Chondrocyte (in vitro differentiated cells): Measurements from ENCODE around the gene GRK5. TPM values are rescaled to one million over a fixed set of nuclear protein-coding genes. Genes with fewer than 3 reads are reported as not detected.

Experiments
- DNase-seq: peaks from one replicate; pipeline ENCODE4 v3.0.0; 2021; ENCODE audit warnings: mixed read lengths, low spot score
- H3K27ac Mint-ChIP-seq: one replicate; pipeline ENCODE4 v1.8.0; 2021; ENCODE audit warnings: mild to moderate bottlenecking, moderate library complexity, mixed read lengths; ENCODE audit not compliant: unreplicated experiment
- H3K27me3 Mint-ChIP-seq: 2 replicates; pipeline ENCODE4 v1.8.0; 2021; ENCODE audit warnings: low read depth, mixed read lengths
- H3K36me3 Mint-ChIP-seq: 2 replicates; pipeline ENCODE4 v1.8.0; 2021; ENCODE audit warnings: low read depth, mixed read lengths
- H3K4me1 Mint-ChIP-seq: 2 replicates; pipeline ENCODE4 v1.8.0; 2021; ENCODE audit warnings: low read depth, mild to moderate bottlenecking, mixed read lengths
- H3K4me3 Mint-ChIP-seq: one replicate; pipeline ENCODE4 v1.8.0; 2021; ENCODE audit warnings: mild to moderate bottlenecking, moderate library complexity, mixed read lengths; ENCODE audit not compliant: unreplicated experiment
- H3K9me3 Mint-ChIP-seq: 2 replicates; pipeline ENCODE4 v1.8.0; 2021; ENCODE audit warnings: low read depth, mixed read lengths
- CTCF ChIP-seq: fragments of 200-600 bp; sonication (generic); IDR thresholded peaks from 2 replicates; pipeline ENCODE4 v1.5.0; 2021; ENCODE audit warnings: antibody characterized with exemption, mild to moderate bottlenecking, moderate library complexity
- total RNA-seq: library from RNA; stranded (reverse); gene quantifications from 3 replicates; pipeline ENCODE4 v1.2.1, GENCODE V29; 2021

Gene GRK5
- total RNA-seq, 1 donor from 2014 or later = 16.4 TPM

GRCh38 chr10:119454990-119455389 lies 247.6 kb downstream of the GRK5 start:
- no peak overlapping the region for H3K4me3 Mint-ChIP-seq
- H3K27me3 Mint-ChIP-seq = no peaks in the 10 kb centered on the region
- TF ChIP-seq CTCF = no peak
- no peak for DNase-seq
- H3K36me3 Mint-ChIP-seq = peaks cover 9% of the 10 kb centered on the region
- H3K9me3 Mint-ChIP-seq = no peaks in the 10 kb centered on the region
- H3K27ac Mint-ChIP-seq = no peak overlapping the region
- H3K4me1 Mint-ChIP-seq = peaks cover 5% of the 10 kb centered on the region

- Mint-ChIP-seq H3K36me3 (peaks cover 6% of the 10 kb centered on the region), H3K4me3 (no peak overlapping the region), H3K27ac (no peak overlapping the region), H3K27me3 (no peaks in the 10 kb centered on the region), H3K4me1 (no peaks in the 10 kb centered on the region), H3K9me3 (no peaks in the 10 kb centered on the region)
- TF ChIP-seq CTCF = no peak
- DNase-seq = no peak
Observed at GRCh38 chr10:119455609-119456434, 248.5 kb downstream of the GRK5 start.

GRCh38 chr10:119456435-119456810 lies 249.1 kb downstream of the GRK5 start:
- Mint-ChIP-seq H3K4me3 (no peak overlapping the region), H3K4me1 (no peaks in the 10 kb centered on the region), H3K36me3 (peaks cover 6% of the 10 kb centered on the region), H3K27ac (no peak overlapping the region), H3K27me3 (no peaks in the 10 kb centered on the region), H3K9me3 (no peaks in the 10 kb centered on the region)
- DNase-seq = no peak
- TF ChIP-seq CTCF = no peak

- TF ChIP-seq CTCF = no peak
- Mint-ChIP-seq H3K4me1 (no peaks in the 10 kb centered on the region), H3K27me3 (peaks cover 7% of the 10 kb centered on the region), H3K4me3 (no peak overlapping the region), H3K36me3 (peaks cover 12% of the 10 kb centered on the region), H3K9me3 (peaks cover 10% of the 10 kb centered on the region), H3K27ac (no peak overlapping the region)
- DNase-seq = no peak
Observed at GRCh38 chr10:119457966-119458766, 250.8 kb downstream of the GRK5 start.

GRCh38 chr10:119459681-119460340 lies 252.4 kb downstream of the GRK5 start:
- H3K9me3 Mint-ChIP-seq = peaks cover 12% of the 10 kb centered on the region
- no peak overlapping the region for H3K27ac Mint-ChIP-seq
- H3K36me3 Mint-ChIP-seq = peaks cover 13% of the 10 kb centered on the region
- peaks cover 9% of the 10 kb centered on the region for H3K27me3 Mint-ChIP-seq
- H3K4me1 Mint-ChIP-seq = no peaks in the 10 kb centered on the region
- no peak for TF ChIP-seq CTCF
- DNase-seq = no peak
- no peak overlapping the region for H3K4me3 Mint-ChIP-seq
